SK-N-SH (cell line): ENCODE measurements around the gene SENP3. TPM values are rescaled to one million over a fixed set of nuclear protein-coding genes. Genes with fewer than 3 reads are reported as not detected.

Experiments used
- CTCF ChIA-PET: fragments of 300-600, 350-600 bp; formaldehyde crosslinking; extraction: SDS; loops from one replicate; lab custom pipeline; 2021; lab: Yijun Ruan, JAX
- POLR2A ChIA-PET: fragments of 350-600 bp; sonication (Branson Sonifier 250); formaldehyde crosslinking; extraction: SDS; loops from one replicate; lab custom pipeline; 2020; ENCODE audit warnings: antibody characterized with exemption, inconsistent platforms; lab: Yijun Ruan, JAX
- DNase-seq: peaks from one replicate; pipeline ENCODE4 v3.0.0; 2012
- H2AFZ ChIP-seq: fragments of 200-600 bp; sonication (generic); 2 replicates; pipeline ENCODE4 v1.8.1; 2016; ENCODE audit warnings: antibody characterized with exemption, mild to moderate bottlenecking, low read depth
- H3F3A ChIP-seq: fragments of 200-600 bp; sonication (generic); replicated peaks from 2 replicates; pipeline ENCODE3; 2016; ENCODE audit warnings: antibody characterized with exemption, mild to moderate bottlenecking; ENCODE audit not compliant: insufficient read depth
- H3K27ac ChIP-seq, 2 experiments: fragments of 200-500 bp in 1 of 2; fragments of 200-600 bp in 1 of 2; sonication (Bioruptor generic) in 1 of 2; sonication (generic), shearing (Covaris generic) in 1 of 2; 2 replicates each; pipeline versions ENCODE4 v1.5.1 to v1.6.1; 2014 to 2016; ENCODE audit warnings: low read depth in 2 of 2, inconsistent platforms in 1 of 2, low read length in 1 of 2, mild to moderate bottlenecking in 1 of 2, mixed read lengths in 1 of 2
- H3K27me3 ChIP-seq: fragments of 200-600 bp; sonication (generic), shearing (Covaris generic); 2 replicates; pipeline ENCODE4 v1.6.1; 2016; ENCODE audit warnings: mixed run types; ENCODE audit not compliant: insufficient read depth
- H3K36me3 ChIP-seq, 2 experiments: fragments of 200-500 bp in 1 of 2; fragments of 200-600 bp in 1 of 2; sonication (Bioruptor generic) in 1 of 2; sonication (generic) in 1 of 2; replicated peaks in 1 of 2; 2 replicates each; pipeline versions ENCODE3 to v1.5.1; 2014 to 2016; ENCODE audit warnings: low read length in 1 of 2, mild to moderate bottlenecking in 1 of 2; ENCODE audit not compliant: insufficient read depth in 2 of 2, control insufficient read depth in 1 of 2
- H3K4me1 ChIP-seq, 2 experiments: fragments of 200-500 bp in 1 of 2; fragments of 200-600 bp in 1 of 2; sonication (Bioruptor generic) in 1 of 2; sonication (generic), shearing (Covaris generic) in 1 of 2; 2 replicates each; pipeline versions ENCODE4 v1.5.1 to v1.6.1; 2014 to 2016; ENCODE audit warnings: low read depth in 1 of 2, low read length in 1 of 2, mixed run types in 1 of 2; ENCODE audit not compliant: insufficient read depth in 2 of 2, control insufficient read depth in 1 of 2
- H3K4me2 ChIP-seq: fragments of 200-600 bp; sonication (generic), shearing (Covaris generic); 2 replicates; pipeline ENCODE4 v1.6.1; 2017; ENCODE audit warnings: mixed run types
- H3K4me3 ChIP-seq, 2 experiments: fragments of 200-500 bp in 1 of 2; fragments of 200-600 bp in 1 of 2; sonication (Bioruptor generic) in 1 of 2; sonication (generic), shearing (Covaris generic) in 1 of 2; 2 replicates each; pipeline versions ENCODE4 v1.5.1 to v1.8.1; 2014 to 2016; ENCODE audit warnings: low read depth in 2 of 2, inconsistent platforms in 1 of 2, low read length in 1 of 2, mild to moderate bottlenecking in 1 of 2, mixed read lengths in 1 of 2, moderate library complexity in 1 of 2
- H3K79me2 ChIP-seq: fragments of 200-600 bp; sonication (generic); 2 replicates; pipeline ENCODE4 v1.8.1; 2017; ENCODE audit warnings: mild to moderate bottlenecking; ENCODE audit not compliant: insufficient read depth
- H3K9ac ChIP-seq: fragments of 200-600 bp; sonication (generic); 2 replicates; pipeline ENCODE4 v1.6.1; 2017; ENCODE audit warnings: mixed run types
- H3K9me2 ChIP-seq: fragments of 200-600 bp; sonication (generic); 2 replicates; pipeline ENCODE4 v1.6.1; 2017; ENCODE audit warnings: mixed run types
- H3K9me3 ChIP-seq: fragments of 200-600 bp; sonication (generic); 2 replicates; pipeline ENCODE4 v1.6.1; 2017; ENCODE audit warnings: mixed run types, mild to moderate bottlenecking, moderate library complexity
- H4K20me1 ChIP-seq: fragments of 200-600 bp; sonication (generic); 2 replicates; pipeline ENCODE4 v1.6.1; 2017; ENCODE audit warnings: mild to moderate bottlenecking, mixed run types; ENCODE audit not compliant: insufficient read depth
- CHD2 ChIP-seq: fragments of 150-350 bp; IDR thresholded peaks from 2 replicates; pipeline ENCODE4 v1.6.1; 2018; ENCODE audit warnings: low read length; ENCODE audit not compliant: partially characterized antibody
- FOSL2 ChIP-seq: IDR thresholded peaks from 2 replicates; pipeline ENCODE4 v1.4.0; 2012; ENCODE audit warnings: low read depth, mild to moderate bottlenecking, moderate library complexity, borderline replicate concordance
- FOXJ3 ChIP-seq: sonication (generic); formaldehyde crosslinking; IDR thresholded peaks from 2 replicates; pipeline ENCODE4 v1.5.1; 2020; ENCODE audit warnings: mild to moderate bottlenecking, missing genetic modification reagents
- GATA2 ChIP-seq: sonication (generic); formaldehyde crosslinking; IDR thresholded peaks from 2 replicates; pipeline ENCODE4 v1.5.0; 2020; ENCODE audit warnings: mild to moderate bottlenecking, missing genetic modification reagents
- NFIC ChIP-seq: IDR thresholded peaks from 2 replicates; pipeline ENCODE4 v1.4.0; 2012; ENCODE audit warnings: borderline replicate concordance
- POLR2AphosphoS5 ChIP-seq: IDR thresholded peaks from 2 replicates; pipeline ENCODE4 v1.6.1; 2012; ENCODE audit warnings: low read depth, low read length
- RAD21 ChIP-seq: IDR thresholded peaks from 2 replicates; pipeline ENCODE4 v1.6.1; 2012; ENCODE audit warnings: mild to moderate bottlenecking, low read length
- RXRA ChIP-seq: IDR thresholded peaks from 2 replicates; pipeline ENCODE4 v1.4.0; 2012; ENCODE audit warnings: low read depth, mild to moderate bottlenecking, borderline replicate concordance
- SMC3 ChIP-seq: IDR thresholded peaks from 2 replicates; pipeline ENCODE4 v1.6.1; 2012; ENCODE audit warnings: low read depth, low read length, improper control_type of control experiment
- TAF1 ChIP-seq: IDR thresholded peaks from 2 replicates; pipeline ENCODE4 v1.6.1; 2012; ENCODE audit warnings: low read depth, mild to moderate bottlenecking, low read length, moderate library complexity, borderline replicate concordance
- TEAD4 ChIP-seq: IDR thresholded peaks from 2 replicates; pipeline ENCODE4 v1.4.0; 2012; ENCODE audit warnings: mild to moderate bottlenecking, borderline replicate concordance; ENCODE audit not compliant: insufficient read depth
- WGBS: methylation state at CpG from one replicate; pipeline ENCODE4 v1.1.6; 2017; ENCODE audit warnings: low lambda C conversion rate; 5-methylcytosine and 5-hydroxymethylcytosine counted together
- polyA plus RNA-seq, 3 experiments: library from polyadenylated mRNA; depleted of rRNA; stranded (reverse); fragments of >200 nt; gene quantifications; 2 replicates each; pipeline ENCODE4 v1.2.3, GENCODE V29; 2012
- TF ChIP-seq, protein P1 (sequence below): fragments of 200-600 bp; sonication (generic); IDR thresholded peaks from 2 replicates; pipeline ENCODE4 v1.6.1; 2017; ENCODE audit warnings: antibody characterized with exemption, mild to moderate bottlenecking, moderate library complexity
- TF ChIP-seq, protein P2 (sequence below): IDR thresholded peaks from 2 replicates; pipeline ENCODE4 v1.4.0; 2012; ENCODE audit warnings: low read depth, borderline replicate concordance
- TF ChIP-seq, protein P3 (sequence below): IDR thresholded peaks from 2 replicates; pipeline ENCODE4 v1.4.0; 2012; ENCODE audit warnings: low read depth
- TF ChIP-seq, protein P4 (sequence below): IDR thresholded peaks from 2 replicates; pipeline ENCODE4 v1.4.0; 2012; ENCODE audit warnings: low read depth, borderline replicate concordance

Gene SENP3
- polyA plus RNA-seq, 1 of the 3 experiments (the other 2 are of a cell fraction): 80.8 TPM

DNA sequence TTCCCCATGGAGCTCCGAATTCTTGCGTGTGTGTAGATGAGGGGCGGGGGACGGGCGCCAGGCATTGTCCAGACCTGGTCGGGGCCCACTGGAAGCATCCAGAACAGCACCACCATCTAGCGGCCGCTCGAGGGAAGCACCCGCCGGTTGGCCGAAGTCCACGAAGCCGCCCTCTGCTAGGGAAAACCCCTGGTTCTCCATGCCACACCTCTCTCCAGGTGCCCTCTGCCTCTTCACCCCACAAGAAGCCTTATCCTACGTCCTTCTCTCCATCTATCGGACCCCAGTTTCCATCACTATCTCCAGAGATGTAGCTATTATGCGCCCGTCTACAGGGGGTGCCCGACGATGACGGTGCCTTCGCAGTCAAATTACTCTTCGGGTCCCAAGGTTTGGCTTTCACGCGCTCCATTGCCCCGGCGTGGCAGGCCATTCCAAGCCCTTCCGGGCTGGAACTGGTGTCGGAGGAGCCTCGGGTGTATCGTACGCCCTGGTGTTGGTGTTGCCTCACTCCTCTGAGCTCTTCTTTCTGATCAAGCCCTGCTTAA, 617 bp upstream of the SENP3 start:
- H3K9me3 ChIP-seq: no peaks in the 10 kb centered on the region
- peak; percentile 93 for DNase-seq
- peaks cover 23 to 24% of the 10 kb centered on the region in 2 experiments for H3K36me3 ChIP-seq
- no peaks in the 10 kb centered on the region for H4K20me1 ChIP-seq
- H3K79me2 ChIP-seq: peaks cover 44% of the 10 kb centered on the region
- peak overlapping the region; percentile 88 to 90 for H3K4me3 ChIP-seq
- H3K27me3 ChIP-seq: no peaks in the 10 kb centered on the region
- H3K9me2 ChIP-seq: no peaks in the 10 kb centered on the region
- WGBS: 2% methylated on average over 31 of the region's 32 CpGs
- ChIA-PET POLR2A (interaction anchor here (0.7 to 2.7 kb wide), 6 partner anchors 12 to 205 kb away, joined by 3 to 7 read pairs (median 4); partner anchors contain the start of genes FGF11, MPDU1 and TNFSF12), CTCF (interaction anchor here (0.6 to 10.7 kb wide), 75 partner anchors 11 to 516 kb away, joined by 3 to 236 read pairs (median 5); partner anchors contain the start of genes ACAP1, CTDNEP1, GABARAP and KCTD11)
- H3F3A ChIP-seq: peaks cover 8% of the 10 kb centered on the region
- H2AFZ ChIP-seq: peak overlapping the region; percentile 85
- H3K9ac ChIP-seq: peak overlapping the region; percentile 93
- peaks cover 17 to 54% of the 10 kb centered on the region in 2 experiments for H3K4me1 ChIP-seq
- H3K4me2 ChIP-seq: peak overlapping the region; percentile 92
- TF ChIP-seq, protein P1, sequence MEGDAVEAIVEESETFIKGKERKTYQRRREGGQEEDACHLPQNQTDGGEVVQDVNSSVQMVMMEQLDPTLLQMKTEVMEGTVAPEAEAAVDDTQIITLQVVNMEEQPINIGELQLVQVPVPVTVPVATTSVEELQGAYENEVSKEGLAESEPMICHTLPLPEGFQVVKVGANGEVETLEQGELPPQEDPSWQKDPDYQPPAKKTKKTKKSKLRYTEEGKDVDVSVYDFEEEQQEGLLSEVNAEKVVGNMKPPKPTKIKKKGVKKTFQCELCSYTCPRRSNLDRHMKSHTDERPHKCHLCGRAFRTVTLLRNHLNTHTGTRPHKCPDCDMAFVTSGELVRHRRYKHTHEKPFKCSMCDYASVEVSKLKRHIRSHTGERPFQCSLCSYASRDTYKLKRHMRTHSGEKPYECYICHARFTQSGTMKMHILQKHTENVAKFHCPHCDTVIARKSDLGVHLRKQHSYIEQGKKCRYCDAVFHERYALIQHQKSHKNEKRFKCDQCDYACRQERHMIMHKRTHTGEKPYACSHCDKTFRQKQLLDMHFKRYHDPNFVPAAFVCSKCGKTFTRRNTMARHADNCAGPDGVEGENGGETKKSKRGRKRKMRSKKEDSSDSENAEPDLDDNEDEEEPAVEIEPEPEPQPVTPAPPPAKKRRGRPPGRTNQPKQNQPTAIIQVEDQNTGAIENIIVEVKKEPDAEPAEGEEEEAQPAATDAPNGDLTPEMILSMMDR: peak; percentile 73
- TF ChIP-seq NFIC (peak; percentile 70), FOXJ3 (CRISPR knock-in tag) (no peak), POLR2AphosphoS5 (no peak), GATA2 (CRISPR knock-in tag) (no peak), TAF1 (0 out of 2 replicates have a peak, but pooled peaks have one; percentile 29), SMC3 (peak; percentile 70), TEAD4 (no peak), RAD21 (peak; percentile 84), CHD2 (peak; percentile 40)
- TF ChIP-seq, protein P2, sequence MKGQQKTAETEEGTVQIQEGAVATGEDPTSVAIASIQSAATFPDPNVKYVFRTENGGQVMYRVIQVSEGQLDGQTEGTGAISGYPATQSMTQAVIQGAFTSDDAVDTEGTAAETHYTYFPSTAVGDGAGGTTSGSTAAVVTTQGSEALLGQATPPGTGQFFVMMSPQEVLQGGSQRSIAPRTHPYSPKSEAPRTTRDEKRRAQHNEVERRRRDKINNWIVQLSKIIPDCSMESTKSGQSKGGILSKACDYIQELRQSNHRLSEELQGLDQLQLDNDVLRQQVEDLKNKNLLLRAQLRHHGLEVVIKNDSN: no peak
- TF ChIP-seq, protein P3, sequence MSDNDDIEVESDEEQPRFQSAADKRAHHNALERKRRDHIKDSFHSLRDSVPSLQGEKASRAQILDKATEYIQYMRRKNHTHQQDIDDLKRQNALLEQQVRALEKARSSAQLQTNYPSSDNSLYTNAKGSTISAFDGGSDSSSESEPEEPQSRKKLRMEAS: peak; percentile 59
- TF ChIP-seq, all 33 proteins: peak for 7
- peak overlapping the region; percentile 85 to 88 for H3K27ac ChIP-seq

DNA sequence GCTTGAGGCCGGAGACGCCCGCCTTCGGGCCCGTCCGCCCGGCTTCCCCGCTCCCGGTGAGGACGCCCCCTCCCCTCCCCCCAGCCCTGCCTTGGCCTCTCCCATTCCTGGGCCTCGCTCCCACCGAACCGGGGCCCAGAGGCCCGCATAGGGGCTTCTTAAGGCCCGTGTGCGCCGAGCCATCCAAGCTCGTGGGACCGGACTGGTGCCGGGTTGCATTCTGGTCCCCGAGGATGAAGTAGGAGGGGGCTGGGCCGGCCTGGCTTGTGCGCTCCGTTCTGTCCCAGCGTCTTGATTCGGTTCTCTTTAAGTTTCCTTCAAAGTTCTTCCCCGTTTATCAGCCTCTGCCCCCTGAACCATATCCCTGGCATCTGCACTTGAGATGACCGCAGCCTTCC, 488 bp downstream of the SENP3 start:
- Histone ChIP-seq H3K27me3 (no peaks in the 10 kb centered on the region), H3K9ac (peak overlapping the region; percentile 93), H3K9me2 (no peaks in the 10 kb centered on the region), H3K9me3 (no peaks in the 10 kb centered on the region), H3K4me3 (peak overlapping the region; percentile 88 to 90), H3K27ac (peak overlapping the region; percentile 16 to 85; a peak in 3 of 4 replicates), H4K20me1 (no peaks in the 10 kb centered on the region), H3K79me2 (peaks cover 53% of the 10 kb centered on the region), H3F3A (peaks cover 8% of the 10 kb centered on the region), H3K4me2 (peak overlapping the region; percentile 92), H2AFZ (no peak overlapping the region), H3K36me3 (peaks cover 27 to 33% of the 10 kb centered on the region in 2 experiments), H3K4me1 (peaks cover 17 to 51% of the 10 kb centered on the region in 2 experiments)
- DNase-seq: no peak
- WGBS: 1% methylated on average over 24 of the region's 28 CpGs
- ChIA-PET POLR2A (interaction anchor here (0.5 to 2.7 kb wide), 4 partner anchors 12 to 392 kb away, joined by 3 to 7 read pairs (median 4); partner anchors contain the start of gene TNFSF12), CTCF (interaction anchor here (2.2 to 10.7 kb wide), 8 partner anchors 10 to 213 kb away, joined by 11 to 236 read pairs (median 32); partner anchors contain the start of genes KCTD11, MPDU1, TMEM95 and TNFSF12)
- TF ChIP-seq CHD2 (no peak), FOSL2 (no peak), RAD21 (no peak), SMC3 (no peak), TAF1 (no peak), POLR2AphosphoS5 (no peak), NFIC (no peak), RXRA (no peak)
- TF ChIP-seq, protein P4, sequence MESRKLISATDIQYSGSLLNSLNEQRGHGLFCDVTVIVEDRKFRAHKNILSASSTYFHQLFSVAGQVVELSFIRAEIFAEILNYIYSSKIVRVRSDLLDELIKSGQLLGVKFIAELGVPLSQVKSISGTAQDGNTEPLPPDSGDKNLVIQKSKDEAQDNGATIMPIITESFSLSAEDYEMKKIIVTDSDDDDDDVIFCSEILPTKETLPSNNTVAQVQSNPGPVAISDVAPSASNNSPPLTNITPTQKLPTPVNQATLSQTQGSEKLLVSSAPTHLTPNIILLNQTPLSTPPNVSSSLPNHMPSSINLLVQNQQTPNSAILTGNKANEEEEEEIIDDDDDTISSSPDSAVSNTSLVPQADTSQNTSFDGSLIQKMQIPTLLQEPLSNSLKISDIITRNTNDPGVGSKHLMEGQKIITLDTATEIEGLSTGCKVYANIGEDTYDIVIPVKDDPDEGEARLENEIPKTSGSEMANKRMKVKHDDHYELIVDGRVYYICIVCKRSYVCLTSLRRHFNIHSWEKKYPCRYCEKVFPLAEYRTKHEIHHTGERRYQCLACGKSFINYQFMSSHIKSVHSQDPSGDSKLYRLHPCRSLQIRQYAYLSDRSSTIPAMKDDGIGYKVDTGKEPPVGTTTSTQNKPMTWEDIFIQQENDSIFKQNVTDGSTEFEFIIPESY: no peak
- TF ChIP-seq, protein P1: no peak
- TF ChIP-seq, protein P2: no peak
